OCI-LY3 (cell line): ENCODE results near the gene CUL1.

Experiments used
- CTCF ChIP-seq: fragments of 200-600, 300-600 bp; sonication (generic); IDR thresholded peaks from 2 replicates; pipeline ENCODE4 v1.5.1; 2014; ENCODE audit warnings: antibody characterized with exemption, low read length, low read depth
- EZH2phosphoT487 ChIP-seq: fragments of 200-600 bp; shearing (Covaris generic); IDR thresholded peaks from 2 replicates; pipeline ENCODE4 v1.6.1; 2018; ENCODE audit warnings: antibody characterized with exemption, mixed run types, low read depth

- TF ChIP-seq CTCF (no peak), EZH2phosphoT487 (no peak)
Observed at GRCh38 chr7:148813890-148814289, 115.2 kb downstream of the CUL1 start.
